Endodermal cell (in vitro differentiated cells): ENCODE data around the gene RIPPLY1. TPM values are rescaled to one million over a fixed set of nuclear protein-coding genes. Genes with fewer than 3 reads are reported as not detected.

ENCODE experiments used
- DNase-seq: peaks from one replicate; pipeline ENCODE4 v3.0.0-alpha.2; 2017
- H3K27ac ChIP-seq: 2 replicates; pipeline ENCODE4 v1.5.1; 2013; ENCODE audit warnings: mild to moderate bottlenecking, low read depth, low read length, moderate library complexity
- H3K27me3 ChIP-seq: 2 replicates; pipeline ENCODE4 v1.6.1; 2013; ENCODE audit warnings: mild to moderate bottlenecking, low read length, moderate library complexity; ENCODE audit not compliant: insufficient read depth, control insufficient read depth, poor library complexity, severe bottlenecking
- H3K36me3 ChIP-seq: 2 replicates; pipeline ENCODE4 v1.7.0; 2013; ENCODE audit warnings: mild to moderate bottlenecking, low read length, moderate library complexity; ENCODE audit not compliant: control insufficient read depth, insufficient read depth
- H3K4me1 ChIP-seq: one replicate; pipeline ENCODE4 v1.7.0; 2013; ENCODE audit warnings: low read length; ENCODE audit not compliant: control insufficient read depth, insufficient read depth
- H3K4me3 ChIP-seq: 2 replicates; pipeline ENCODE4 v1.5.1; 2013; ENCODE audit warnings: mild to moderate bottlenecking, low read length, moderate library complexity
- H3K9ac ChIP-seq: 2 replicates; pipeline ENCODE4 v1.6.1; 2013; ENCODE audit warnings: mild to moderate bottlenecking, low read length, moderate library complexity; ENCODE audit not compliant: poor library complexity, severe bottlenecking; ENCODE audit errors: extremely low read depth
- H3K9me3 ChIP-seq: 2 replicates; pipeline ENCODE4 v1.6.1; 2013; ENCODE audit warnings: mild to moderate bottlenecking, low read length, moderate library complexity; ENCODE audit not compliant: control insufficient read depth
- H3K27ac Mint-ChIP-seq: 2 replicates; pipeline ENCODE4 v1.8.0; 2020; ENCODE audit warnings: mixed read lengths
- H3K27me3 Mint-ChIP-seq: 2 replicates; pipeline ENCODE4 v1.8.0; 2021; ENCODE audit warnings: mild to moderate bottlenecking, mixed read lengths; ENCODE audit not compliant: insufficient read depth
- H3K36me3 Mint-ChIP-seq: 2 replicates; pipeline ENCODE4 v1.8.0; 2020; ENCODE audit warnings: low read depth, mixed read lengths
- H3K4me1 Mint-ChIP-seq: 2 replicates; pipeline ENCODE4 v1.8.0; 2020; ENCODE audit warnings: mixed read lengths
- H3K4me3 Mint-ChIP-seq: 2 replicates; pipeline ENCODE4 v1.8.0; 2020; ENCODE audit warnings: mild to moderate bottlenecking, moderate library complexity, mixed read lengths
- H3K9me3 Mint-ChIP-seq: 2 replicates; pipeline ENCODE4 v1.8.0; 2020; ENCODE audit warnings: mild to moderate bottlenecking, mixed read lengths
- CTCF ChIP-seq: fragments of 200-600 bp; sonication (generic); conservative IDR thresholded peaks from 2 replicates; pipeline ENCODE4 v1.5.0; 2021; ENCODE audit warnings: antibody characterized with exemption, mild to moderate bottlenecking
- WGBS, 2 experiments: methylation state at CpG; one replicate each; pipeline versions ENCODE4 v1.1.5 to v1.1.7; 2013; ENCODE audit warnings: missing lambda C conversion rate in 2 of 2, mixed read lengths in 1 of 2; ENCODE audit not compliant: insufficient coverage in 1 of 2, insufficient read length in 1 of 2; 5-methylcytosine and 5-hydroxymethylcytosine counted together
- total RNA-seq, 2 donors: library from RNA; stranded (reverse); fragmentation: NEBNext Ultra II Directional in 1 of 2; extraction: Animal tissue kit (Norgen Biotek cat#: 25700) in 1 of 2; gene quantifications; 2 replicates in 1 of 2; 3 replicates in 1 of 2; pipeline ENCODE4 v1.2.1, GENCODE V29; 2021

The RIPPLY1 gene
- total RNA-seq, 2 donors from 2014 or later = not detected

GRCh38 chrX:106951230-106951629, 48.1 kb upstream of the RIPPLY1 start:
- Mint-ChIP-seq H3K4me3 (no peak overlapping the region), H3K36me3 (no peaks in the 10 kb centered on the region), H3K9me3 (peaks cover 28% of the 10 kb centered on the region), H3K27me3 (no peaks in the 10 kb centered on the region), H3K27ac (no peak overlapping the region), H3K4me1 (no peaks in the 10 kb centered on the region)
- Histone ChIP-seq H3K36me3 (no peaks in the 10 kb centered on the region), H3K9ac (no peak overlapping the region), H3K4me3 (no peak overlapping the region), H3K4me1 (no peaks in the 10 kb centered on the region), H3K9me3 (no peaks in the 10 kb centered on the region), H3K27me3 (no peaks in the 10 kb centered on the region), H3K27ac (no peak overlapping the region)
- no peak for TF ChIP-seq CTCF
- DNase-seq = no peak
- WGBS, 2 experiments = 93% methylated on average over 6 of the region's 6 CpGs; no CpG with 5 or more reads in 1 of the 2 experiments

- Mint-ChIP-seq H3K36me3 (no peaks in the 10 kb centered on the region), H3K9me3 (peaks cover 21% of the 10 kb centered on the region), H3K27me3 (no peaks in the 10 kb centered on the region), H3K4me1 (no peaks in the 10 kb centered on the region), H3K27ac (no peak overlapping the region), H3K4me3 (no peak overlapping the region)
- H3K36me3 ChIP-seq = no peaks in the 10 kb centered on the region
- no peaks in the 10 kb centered on the region for H3K4me1 ChIP-seq
- H3K9ac ChIP-seq = no peak overlapping the region
- 91% methylated on average over 2 of the region's 2 CpGs; no CpG with 5 or more reads in 1 of the 2 experiments for WGBS, 2 experiments
- no peaks in the 10 kb centered on the region for H3K27me3 ChIP-seq
- DNase-seq = no peak
- H3K9me3 ChIP-seq = no peaks in the 10 kb centered on the region
- TF ChIP-seq CTCF = no peak
- no peak overlapping the region for H3K4me3 ChIP-seq
- no peak overlapping the region for H3K27ac ChIP-seq
Observed at GRCh38 chrX:106950381-106950780, 47.2 kb upstream of the RIPPLY1 start.

GRCh38 chrX:106949366-106949765, 46.2 kb upstream of the RIPPLY1 start:
- H3K4me3 ChIP-seq = no peak overlapping the region
- Mint-ChIP-seq H3K36me3 (no peaks in the 10 kb centered on the region), H3K9me3 (peaks cover 25% of the 10 kb centered on the region), H3K4me1 (no peaks in the 10 kb centered on the region), H3K27me3 (no peaks in the 10 kb centered on the region), H3K27ac (no peak overlapping the region), H3K4me3 (no peak overlapping the region)
- H3K4me1 ChIP-seq = no peaks in the 10 kb centered on the region
- no peak for DNase-seq
- no CpG with 5 or more reads among the region's 1 CpG for WGBS, 2 experiments
- no peak overlapping the region for H3K9ac ChIP-seq
- H3K36me3 ChIP-seq = no peaks in the 10 kb centered on the region
- H3K27me3 ChIP-seq = no peaks in the 10 kb centered on the region
- no peak for TF ChIP-seq CTCF
- H3K9me3 ChIP-seq = no peaks in the 10 kb centered on the region
- H3K27ac ChIP-seq = no peak overlapping the region
